GM21825 (cell line): Measurements from ENCODE around the gene SMAD6.
A peak's percentile ranks its signal among the peaks of the same experiment; 100 is the strongest.
"Not testable (repeated sequence)": the region's sequence is repeated elsewhere in the genome, so short reads cannot be mapped to it uniquely, and the experiment has no call there.

Source experiments
- ATAC-seq: cut with Tn5 transposase; IDR thresholded peaks from one replicate; pipeline ENCODE4 v1.9.1; 2021; ENCODE audit warnings: mild to moderate bottlenecking, moderate library complexity; ENCODE audit not compliant: unreplicated experiment

The SMAD6 gene

DNA sequence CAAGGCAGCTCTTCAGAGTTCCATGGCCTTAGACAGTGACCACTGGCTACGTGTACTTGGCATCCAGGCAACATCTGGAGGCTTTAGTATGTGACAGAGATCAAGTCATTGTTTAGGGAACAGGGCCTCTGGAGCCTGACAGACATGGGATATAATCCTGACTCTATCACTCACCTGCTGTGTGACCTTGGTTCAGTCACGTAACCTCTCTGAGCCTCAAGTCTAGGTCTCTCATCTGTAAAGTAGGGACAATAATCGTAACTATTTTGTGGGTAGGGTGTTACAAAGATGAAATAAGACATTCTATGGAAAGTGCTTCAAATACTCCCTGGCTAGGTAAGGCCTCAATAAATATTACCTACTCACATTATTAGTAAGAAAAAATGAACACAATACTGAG is 114.2 kb downstream of the SMAD6 start:
- ATAC-seq = no peak

GRCh38 chr15:66819084-66819483 is 117.0 kb downstream of the SMAD6 start:
- ATAC-seq = peak; percentile 83

- no peak for ATAC-seq
Observed at GRCh38 chr15:66820481-66821176, 118.6 kb downstream of the SMAD6 start.

GRCh38 chr15:66821307-66821706 is 119.3 kb downstream of the SMAD6 start:
- ATAC-seq = no peak

- no peak for ATAC-seq
Observed at GRCh38 chr15:66822114-66822513, 120.1 kb downstream of the SMAD6 start.

- ATAC-seq = no peak
Observed at GRCh38 chr15:66822576-66822975, 120.5 kb downstream of the SMAD6 start.

- no peak for ATAC-seq
Observed at GRCh38 chr15:66823601-66824000, 121.6 kb downstream of the SMAD6 start.

GRCh38 chr15:66824424-66824823 is 122.4 kb downstream of the SMAD6 start:
- no peak for ATAC-seq

- ATAC-seq = no peak
Observed at GRCh38 chr15:66825139-66825538, 123.1 kb downstream of the SMAD6 start.

DNA sequence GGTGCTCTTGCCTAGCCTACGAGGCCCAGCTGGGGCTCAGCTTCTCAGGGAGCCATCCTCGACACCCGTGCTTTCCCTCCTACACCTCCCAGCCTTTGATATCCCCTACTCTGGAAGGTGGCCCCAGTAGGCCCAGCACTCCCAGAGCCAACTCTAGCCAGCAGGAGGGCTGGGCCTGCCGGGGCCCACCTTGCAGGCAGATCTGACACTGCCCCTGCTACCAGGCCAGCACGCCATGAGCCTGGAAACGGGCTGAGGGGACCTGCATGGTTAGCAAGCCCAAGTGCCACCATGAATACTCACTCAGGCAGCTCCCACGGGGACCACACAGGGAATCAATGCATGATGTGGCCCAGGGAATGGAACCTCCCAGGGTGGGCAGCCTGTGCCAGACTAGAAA is 123.7 kb downstream of the SMAD6 start:
- no peak for ATAC-seq

DNA sequence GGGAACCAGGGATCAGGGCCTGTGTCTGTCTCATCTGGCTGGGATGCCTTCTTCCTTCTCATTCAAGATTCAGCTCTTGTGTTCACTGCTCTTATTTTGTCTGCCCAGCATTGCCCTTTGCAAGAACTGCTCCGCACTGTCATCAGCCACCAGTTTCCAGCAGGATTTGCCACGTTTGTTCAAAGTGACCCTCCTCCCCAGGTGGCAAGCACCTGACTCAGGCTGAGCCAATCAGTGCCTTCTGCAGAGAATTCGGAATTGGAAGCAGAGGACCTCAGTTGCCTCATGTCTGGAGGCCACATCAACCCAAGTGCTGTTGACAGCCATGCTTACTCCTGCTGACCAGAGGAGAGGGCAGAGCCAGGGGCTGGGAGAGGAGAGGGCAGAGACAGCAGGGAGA is 124.5 kb downstream of the SMAD6 start:
- ATAC-seq = no peak

GRCh38 chr15:66827039-66827697 is 125.1 kb downstream of the SMAD6 start:
- ATAC-seq = no peak

DNA sequence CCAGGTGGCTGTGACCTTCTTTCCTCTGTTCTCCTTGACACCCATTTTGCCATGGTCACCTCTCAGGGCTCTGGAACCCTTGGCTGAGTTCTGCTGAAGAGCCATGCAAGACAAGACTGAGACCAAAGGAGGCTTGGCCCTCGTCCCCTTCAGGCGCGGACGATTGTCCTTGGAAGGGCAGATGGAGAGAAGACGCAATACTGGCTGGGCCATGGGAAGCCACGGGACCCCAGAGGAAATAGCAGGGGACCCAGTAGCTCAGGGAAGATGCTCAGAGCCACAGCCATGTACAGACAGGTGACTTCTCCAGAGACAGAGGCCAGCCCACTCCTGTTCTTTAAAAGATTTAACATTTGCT is 125.6 kb downstream of the SMAD6 start:
- ATAC-seq = no peak

- not testable (repeated sequence) for ATAC-seq
Observed at GRCh38 chr15:66828817-66829541, 126.9 kb downstream of the SMAD6 start.

DNA sequence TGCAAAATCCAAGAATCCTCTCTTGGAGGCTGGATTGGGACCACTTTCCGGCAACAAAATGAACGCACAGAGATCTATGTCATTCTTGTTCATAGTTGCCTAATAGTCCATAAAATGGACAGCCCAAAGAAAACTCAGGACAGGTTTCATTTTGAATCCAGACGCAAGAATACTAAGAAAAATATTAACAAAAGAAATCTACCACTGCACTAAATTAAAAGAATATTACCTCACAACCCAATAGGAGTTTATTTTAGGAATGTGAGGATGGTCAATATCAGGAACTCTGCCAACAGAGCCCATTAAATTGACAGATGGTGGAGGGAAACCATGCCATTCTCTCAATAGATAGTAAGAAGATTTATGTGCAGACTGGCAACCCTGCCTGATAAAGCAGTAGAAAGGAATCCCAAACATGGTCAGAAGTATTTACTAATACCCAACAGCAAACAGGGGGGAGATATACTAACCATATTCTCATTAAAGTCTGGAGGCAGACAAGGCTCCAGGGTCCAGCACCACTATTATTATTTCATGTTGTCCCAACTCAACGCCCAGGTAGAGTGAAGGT is 127.6 kb downstream of the SMAD6 start:
- no peak for ATAC-seq

- no peak for ATAC-seq
Observed at GRCh38 chr15:66830358-66830757, 128.3 kb downstream of the SMAD6 start.

DNA sequence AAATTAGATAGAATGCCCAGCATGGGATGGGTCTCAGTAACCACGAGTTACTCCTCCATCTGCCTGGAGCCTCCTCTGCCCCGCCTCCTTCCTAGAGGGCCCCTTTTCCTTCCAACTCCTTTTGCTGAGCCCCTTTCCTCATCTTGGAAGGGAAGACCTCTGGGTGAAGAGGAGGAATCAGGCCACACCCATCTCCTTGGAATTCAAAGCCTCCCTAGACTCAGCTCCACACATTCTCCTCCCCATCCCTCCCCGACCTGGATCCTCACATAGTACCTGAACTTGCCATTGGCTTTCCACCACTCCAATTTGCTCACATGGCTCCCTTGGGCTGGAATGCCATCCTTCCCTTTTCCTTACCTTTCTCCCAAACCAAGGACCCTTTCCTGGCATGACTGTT is 128.8 kb downstream of the SMAD6 start:
- ATAC-seq = no peak

GRCh38 chr15:66831289-66831688 is 129.3 kb downstream of the SMAD6 start:
- no peak for ATAC-seq

- ATAC-seq = no peak
Observed at GRCh38 chr15:66831801-66832390, 129.9 kb downstream of the SMAD6 start.
